Omental fat pad (tissue), 4 donors: ENCODE data around the gene NT5C1B. TPM values are rescaled to one million over a fixed set of nuclear protein-coding genes. Genes with fewer than 3 reads are reported as not detected.

Source experiments
- ATAC-seq: fragments of 150-250 bp; one replicate; pipeline ENCODE4 v1.9.1; 2016; ENCODE audit warnings: mild to moderate bottlenecking, moderate library complexity; ENCODE audit not compliant: low FRiP score
- DNase-seq: peaks from one replicate; pipeline ENCODE4 v3.0.0-alpha.2; 2019; ENCODE audit warnings: low spot score
- CTCF ChIP-seq, 3 donors: fragments of 450-650 bp; IDR thresholded peaks; one replicate each; pipeline ENCODE4 v1.5.1; 2016 to 2017; ENCODE audit warnings: antibody characterized with exemption in 3 of 3, mild to moderate bottlenecking in 3 of 3, moderate library complexity in 2 of 3
- total RNA-seq, 4 donors: library from RNA; depleted of rRNA; stranded (reverse); fragments of >200 nt; gene quantifications; one replicate each; pipeline ENCODE4 v1.1.0, GENCODE V29; 2016

NT5C1B gene
- total RNA-seq, 4 donors from 2014 or later = not detected

DNA sequence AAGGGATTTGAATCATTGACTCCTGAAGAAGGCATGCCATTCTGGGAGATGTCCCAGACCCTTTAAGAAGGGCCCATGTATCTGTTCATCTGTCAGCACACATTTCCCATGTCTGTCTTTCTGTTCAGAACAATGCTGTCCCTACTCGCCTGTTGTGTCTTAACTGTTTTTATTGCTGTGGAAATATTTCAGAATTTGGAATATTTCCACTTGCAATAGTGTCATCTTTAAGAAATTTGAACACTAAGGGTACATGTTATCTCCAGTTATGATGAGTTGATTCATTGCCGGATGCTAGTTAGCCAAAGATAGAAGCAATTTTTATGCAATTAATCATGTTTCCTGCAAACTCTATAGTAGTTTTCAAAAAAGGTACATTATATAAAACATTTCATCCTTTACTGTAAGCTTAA is 36.9 kb upstream of the NT5C1B start:
- ATAC-seq (peak; percentile 56), DNase-seq (no peak)
- no peak for TF ChIP-seq CTCF (IDR thresholded peaks at IDR 0.05)

- DNase-seq (no peak), ATAC-seq (no peak)
- TF ChIP-seq CTCF (IDR thresholded peaks at IDR 0.05) = no peak
Observed at GRCh38 chr2:18625563-18625962, 36.2 kb upstream of the NT5C1B start.

DNA sequence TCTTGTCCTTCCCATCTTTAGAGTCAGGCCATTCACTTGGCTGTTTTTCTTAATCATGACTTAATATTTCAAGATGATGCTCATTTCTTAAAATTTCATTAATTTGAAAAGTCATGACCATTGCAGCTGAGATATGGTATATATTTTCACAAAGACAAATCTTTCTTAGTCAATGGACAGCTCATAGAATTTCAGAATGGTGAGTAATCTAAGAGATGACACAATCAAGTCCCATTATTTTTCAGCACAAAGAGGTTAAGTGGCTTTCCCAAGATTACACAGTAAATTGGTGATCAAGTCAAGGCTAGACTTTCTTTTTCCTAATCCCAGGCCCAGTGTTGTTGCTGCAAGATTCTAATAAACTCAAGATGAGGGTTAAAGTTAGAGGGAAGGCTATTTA is 34.4 kb upstream of the NT5C1B start:
- TF ChIP-seq CTCF (IDR thresholded peaks at IDR 0.05) = no peak
- DNase-seq (no peak), ATAC-seq (no peak)

- no peak for ATAC-seq
- DNase-seq = no peak
- no peak for TF ChIP-seq CTCF (IDR thresholded peaks at IDR 0.05)
Observed at GRCh38 chr2:18620867-18621632, 31.7 kb upstream of the NT5C1B start.

DNA sequence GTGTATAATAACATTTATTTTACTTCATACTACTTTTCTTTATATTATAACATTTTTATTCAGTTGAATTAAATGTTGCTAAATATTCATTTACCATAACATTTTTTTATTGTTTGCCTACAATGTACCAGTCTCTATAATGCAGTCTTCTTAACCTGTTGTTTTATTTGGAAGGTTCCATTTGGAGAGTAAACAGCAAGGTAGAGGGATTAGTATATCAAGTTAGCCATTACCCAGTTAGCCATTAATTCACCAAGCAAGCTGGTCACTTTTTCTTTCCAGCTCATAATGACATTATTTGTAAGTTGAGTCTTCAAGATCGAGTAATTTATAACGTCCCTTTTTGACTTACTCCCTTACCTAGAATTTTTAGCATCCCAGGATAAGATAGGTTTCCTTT is 29.7 kb upstream of the NT5C1B start:
- ATAC-seq (no peak), DNase-seq (no peak)
- TF ChIP-seq CTCF (IDR thresholded peaks at IDR 0.05) = no peak

DNA sequence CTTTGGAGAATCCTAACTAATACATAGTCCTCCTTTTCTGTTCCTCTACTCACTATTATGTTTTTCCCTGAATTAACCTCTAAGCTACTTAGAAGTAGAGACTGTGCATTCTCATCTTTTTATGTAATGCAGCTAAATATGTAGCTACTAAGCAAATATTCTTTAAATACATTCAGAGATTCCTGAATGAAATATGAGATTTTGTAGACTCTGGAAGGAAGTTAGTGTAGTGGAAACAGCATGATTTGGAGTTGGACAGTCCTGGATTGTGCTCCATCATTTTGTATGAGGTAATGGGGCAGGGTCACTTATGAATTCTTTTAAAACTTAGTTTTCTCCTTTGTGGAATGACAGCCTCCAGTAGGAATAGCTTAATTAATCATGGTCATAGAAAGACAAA is 24.7 kb upstream of the NT5C1B start:
- no peak for DNase-seq
- TF ChIP-seq CTCF (IDR thresholded peaks at IDR 0.05) = no peak
- ATAC-seq = no peak

GRCh38 chr2:18612133-18612532 is 22.8 kb upstream of the NT5C1B start:
- TF ChIP-seq CTCF (IDR thresholded peaks at IDR 0.05) = no peak
- DNase-seq (no peak), ATAC-seq (no peak)
